Stimulated activated CD4-positive, alpha-beta T cell treated with anti-CD3 and anti-CD28 coated beads, TNF-alpha, amount 100 ng/mL, for 4 hours (primary cell): ENCODE measurements around the gene SUZ12.
"Not testable (repeated sequence)": the region's sequence is repeated elsewhere in the genome, so short reads cannot be mapped to it uniquely, and the experiment has no call there.

ENCODE experiments used
- DNase-seq, 3 experiments: peaks; one replicate each; pipeline ENCODE4 v3.0.0-alpha.2; 2020; ENCODE audit warnings: low read depth in 3 of 3

Gene SUZ12

DNA sequence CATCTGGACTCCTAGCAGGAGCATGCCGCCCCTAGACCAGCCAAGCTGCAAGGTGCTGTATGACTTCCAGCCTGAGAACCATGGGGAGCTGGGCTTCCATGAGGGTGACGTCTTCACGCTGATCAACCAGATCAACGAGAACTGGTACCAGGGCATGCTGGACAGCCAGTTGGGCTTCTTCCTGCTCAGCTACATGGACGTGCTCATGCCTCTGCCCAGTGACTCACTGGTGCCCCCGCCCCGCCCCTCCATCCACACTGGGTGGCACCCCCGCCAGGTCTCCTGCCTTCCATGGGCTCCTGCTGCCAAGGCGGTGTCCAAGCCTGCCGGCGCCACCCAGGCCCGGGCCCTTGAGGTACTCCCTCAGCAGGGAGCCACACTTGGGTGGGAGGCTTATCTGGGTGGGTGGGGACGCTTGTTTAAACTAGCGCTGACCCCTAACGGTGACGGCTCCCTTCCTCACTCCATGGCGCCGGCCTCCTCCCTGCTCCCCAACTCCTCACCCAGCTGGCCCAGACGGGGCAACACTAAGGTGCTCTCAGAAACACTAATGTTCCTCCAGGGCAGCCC, 104.6 kb downstream of the SUZ12 start:
- DNase-seq = not testable (repeated sequence)

DNA sequence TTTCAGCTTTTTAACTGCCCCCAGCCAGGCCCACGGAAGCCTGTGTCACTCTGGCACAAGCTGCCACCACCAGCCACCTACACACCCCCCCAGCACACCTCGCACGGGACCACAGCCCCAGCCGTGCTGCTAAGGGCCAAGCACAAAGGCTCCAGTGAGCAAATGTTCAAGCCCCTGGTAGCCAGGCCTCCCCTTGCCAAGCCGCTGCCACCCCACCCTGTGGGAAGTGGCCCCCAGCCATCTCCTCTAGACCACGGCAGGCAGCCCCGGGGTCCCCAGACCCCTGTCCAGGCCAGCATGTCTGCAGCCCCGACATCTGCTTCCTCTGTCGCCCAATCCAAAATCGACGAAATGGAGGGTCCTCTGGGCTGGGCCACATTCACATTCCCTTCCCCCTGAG, 105.5 kb downstream of the SUZ12 start:
- DNase-seq = not testable (repeated sequence)

- DNase-seq = not testable (repeated sequence)
Observed at GRCh38 chr17:32045611-32046010, 108.8 kb downstream of the SUZ12 start.

DNA sequence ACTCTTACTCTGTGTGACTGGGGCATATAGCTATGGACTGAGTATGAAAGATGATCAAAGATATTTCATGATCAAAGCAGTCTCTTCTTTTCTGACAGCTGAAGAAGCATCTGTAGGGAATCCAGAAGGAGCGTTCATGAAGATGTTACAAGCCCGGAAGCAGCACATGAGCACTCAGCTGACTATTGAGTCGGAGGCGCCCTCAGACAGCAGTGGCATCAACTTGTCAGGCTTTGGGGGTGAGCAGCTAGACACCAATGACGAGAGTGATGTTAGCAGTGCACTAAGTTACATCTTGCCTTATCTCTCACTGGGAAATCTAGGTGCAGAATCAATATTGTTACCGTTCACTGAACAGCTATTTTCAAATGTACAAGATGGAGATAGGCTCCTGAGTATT, 110.9 kb downstream of the SUZ12 start:
- not testable (repeated sequence) for DNase-seq
